Panc1 (cell line): Measurements from ENCODE around the gene GRIN2A. TPM values are rescaled to one million over a fixed set of nuclear protein-coding genes. Genes with fewer than 3 reads are reported as not detected.

Experiments used
- ATAC-seq: fragments of 200-7000 bp; cut with Tn5 transposase; 2 replicates; pipeline ENCODE4 v1.9.1; 2020; ENCODE audit warnings: mild to moderate bottlenecking, moderate library complexity
- BruUV-seq: library from RNA; stranded (reverse); fragments of 400-500 nt; replicated peaks from 2 replicates; lab custom pipeline; 2021; lab: Mats Ljungman, UMichigan
- CTCF ChIA-PET: fragments of 300-600 bp; sonication (Branson Sonifier 250); formaldehyde crosslinking; loops from one replicate; lab custom pipeline; 2022; ENCODE audit warnings: antibody characterized with exemption; lab: Charles Lee
- POLR2A ChIA-PET: fragments of 300-600 bp; sonication (Branson Sonifier 250); formaldehyde crosslinking; loops from one replicate; lab custom pipeline; 2022; ENCODE audit warnings: antibody characterized with exemption; lab: Charles Lee
- DNase-seq: peaks from one replicate; pipeline ENCODE4 v3.0.0-alpha.2; 2010; ENCODE audit warnings: low read depth, low spot score
- H3K27ac ChIP-seq: 2 replicates; pipeline ENCODE4 v1.5.1; 2011; ENCODE audit warnings: mild to moderate bottlenecking, low read length, inconsistent platforms
- H3K27me3 ChIP-seq: fragments of 200-500 bp; sonication (Bioruptor generic); 2 replicates; pipeline ENCODE4 v1.6.0; 2014; ENCODE audit warnings: low read length, inconsistent platforms; ENCODE audit not compliant: control insufficient read depth, insufficient read depth
- H3K36me3 ChIP-seq: fragments of 200-500 bp; sonication (Bioruptor generic); 2 replicates; pipeline ENCODE4 v1.5.1; 2014; ENCODE audit warnings: inconsistent platforms, mild to moderate bottlenecking, low read length, moderate library complexity; ENCODE audit not compliant: control insufficient read depth, insufficient read depth
- H3K4me1 ChIP-seq: 2 replicates; pipeline ENCODE4 v1.5.1; 2011; ENCODE audit warnings: inconsistent platforms, mild to moderate bottlenecking, low read length, moderate library complexity; ENCODE audit not compliant: control insufficient read depth, insufficient read depth
- H3K4me3 ChIP-seq, 2 experiments: 2 replicates each; pipeline ENCODE4 v1.5.1; 2011 to 2012; ENCODE audit warnings: low read depth in 2 of 2, low read length in 2 of 2, mild to moderate bottlenecking in 2 of 2, inconsistent platforms in 1 of 2, moderate library complexity in 1 of 2
- H3K9me3 ChIP-seq: fragments of 200-500 bp; sonication (Bioruptor generic); 2 replicates; pipeline ENCODE4 v1.5.1; 2014; ENCODE audit warnings: low read depth, mild to moderate bottlenecking, inconsistent platforms, low read length, moderate library complexity; ENCODE audit not compliant: control insufficient read depth, insufficient read depth
- CTCF ChIP-seq: fragments of 450-650 bp; IDR thresholded peaks from 2 replicates; pipeline ENCODE4 v1.5.1; 2017; ENCODE audit warnings: mild to moderate bottlenecking
- POLR2AphosphoS5 ChIP-seq: IDR thresholded peaks from 2 replicates; pipeline ENCODE4 v1.6.1; 2012; ENCODE audit warnings: mild to moderate bottlenecking, low read depth, low read length, moderate library complexity
- REST ChIP-seq, 2 experiments: IDR thresholded peaks; 2 replicates each; pipeline ENCODE4 v1.6.1; 2011 to 2012; ENCODE audit warnings: low read depth in 2 of 2, control low read depth in 1 of 2, low read length in 1 of 2, mild to moderate bottlenecking in 1 of 2, moderate library complexity in 1 of 2; ENCODE audit not compliant: insufficient read depth in 1 of 2
- SIN3A ChIP-seq: IDR thresholded peaks from 2 replicates; pipeline ENCODE4 v1.6.1; 2012; ENCODE audit warnings: low read depth, mild to moderate bottlenecking, low read length, moderate library complexity, borderline replicate concordance; ENCODE audit not compliant: insufficient read depth
- TCF7L2 ChIP-seq: IDR thresholded peaks from 2 replicates; pipeline ENCODE4 v1.6.1; 2011; ENCODE audit warnings: mild to moderate bottlenecking, low read depth, low read length, inconsistent platforms
- in situ Hi-C: cut with HindIII; loops from 2 replicates; pipeline ENCODE4 v1.10.0; 2016; ENCODE audit warnings: low sequenced_read_pairs, low pct_unique_long_range_greater_than_20kb
- intact Hi-C: fragments of 100-400 bp; cut with micrococcal nuclease; formaldehyde crosslinking; loops from one replicate; pipeline ENCODE4 v1.10.0; 2022; ENCODE audit not compliant: unreplicated experiment
- total RNA-seq: library from RNA; stranded (reverse); gene quantifications from one replicate; pipeline ENCODE4 v1.2.1, GENCODE V29; 2021; ENCODE audit not compliant: unreplicated experiment

The GRIN2A gene
- total RNA-seq, 1 experiment from 2014 or later: 12.3 TPM

GRCh38 chr16:9852003-9852402, 330.2 kb downstream of the GRIN2A start:
- intact Hi-C loops (no loop called here), in situ Hi-C loops (no loop called here)
- H3K9me3 ChIP-seq: no peaks in the 10 kb centered on the region
- H3K27ac ChIP-seq: no peak overlapping the region
- BruUV-seq: no TSS peak
- ChIA-PET CTCF (no interaction called here), POLR2A (no interaction called here)
- ATAC-seq (no peak), DNase-seq (no peak)
- H3K27me3 ChIP-seq: no peaks in the 10 kb centered on the region
- no peak for TF ChIP-seq SIN3A
- no peak for TF ChIP-seq TCF7L2
- no peak for TF ChIP-seq REST (IDR thresholded peaks at IDR 0.05; ENCODE audit: insufficient read depth in 1 of 2, low read depth in 2 of 2, low read length in 1 of 2)
- TF ChIP-seq CTCF: no peak
- TF ChIP-seq POLR2AphosphoS5: no peak
- no peak overlapping the region for H3K4me3 ChIP-seq
- no peaks in the 10 kb centered on the region for H3K36me3 ChIP-seq
- no peaks in the 10 kb centered on the region for H3K4me1 ChIP-seq

- Histone ChIP-seq H3K36me3 (no peaks in the 10 kb centered on the region), H3K27me3 (no peaks in the 10 kb centered on the region), H3K4me1 (no peaks in the 10 kb centered on the region), H3K27ac (no peak overlapping the region), H3K4me3 (no peak overlapping the region), H3K9me3 (no peaks in the 10 kb centered on the region)
- in situ Hi-C loops: no loop called here
- ChIA-PET CTCF (no interaction called here), POLR2A (no interaction called here)
- DNase-seq (no peak), ATAC-seq (no peak)
- intact Hi-C loops: no loop called here
- no TSS peak for BruUV-seq
- no peak for TF ChIP-seq POLR2AphosphoS5
- TF ChIP-seq TCF7L2: no peak
- TF ChIP-seq REST (IDR thresholded peaks at IDR 0.05; ENCODE audit: insufficient read depth in 1 of 2, low read depth in 2 of 2, low read length in 1 of 2): no peak
- TF ChIP-seq CTCF: no peak
- no peak for TF ChIP-seq SIN3A
These were observed 331.4 kb downstream of the GRIN2A start for GRCh38 chr16:9850817-9851216.
